Sigmoid colon (tissue), 7 donors: ENCODE measurements around the gene PATL2. TPM values are rescaled to one million over a fixed set of nuclear protein-coding genes. Genes with fewer than 3 reads are reported as not detected.
"Not testable (repeated sequence)": the region's sequence is repeated elsewhere in the genome, so short reads cannot be mapped to it uniquely, and the experiment has no call there.

Experiments
- DNase-seq: peaks from one replicate; pipeline ENCODE4 v3.0.0-alpha.2; 2019
- H3K27ac ChIP-seq, 4 donors: fragments of 200-600 bp; sonication (generic); one replicate each; pipeline ENCODE4 v1.5.1; 2016 to 2019; ENCODE audit warnings: mild to moderate bottlenecking in 1 of 4
- H3K27me3 ChIP-seq, 3 donors: fragments of 200-600 bp; sonication (generic); one replicate each; pipeline ENCODE4 v1.5.1; 2019; ENCODE audit warnings: mild to moderate bottlenecking in 1 of 3
- H3K36me3 ChIP-seq, 4 donors: fragments of 200-600 bp; sonication (generic); one replicate each; pipeline ENCODE4 v1.5.1; 2016 to 2019
- H3K4me1 ChIP-seq, 4 donors: fragments of 200-600 bp; sonication (generic); one replicate each; pipeline ENCODE4 v1.5.1; 2017 to 2019
- H3K4me3 ChIP-seq, 4 donors: fragments of 200-600 bp; sonication (generic); one replicate each; pipeline ENCODE4 v1.5.1; 2017 to 2019; ENCODE audit warnings: mild to moderate bottlenecking in 2 of 4, moderate library complexity in 1 of 4
- H3K9me3 ChIP-seq, 4 donors: fragments of 200-600 bp in 3 of 4; sonication (generic) in 3 of 4; one replicate each; pipeline versions ENCODE4 v1.5.1 to v1.6.1; 2013 to 2019
- CTCF ChIP-seq, 4 experiments: fragments of 450-650 bp in 3 of 4; fragments of 200-600 bp in 1 of 4; IDR thresholded peaks; one replicate each; pipeline ENCODE4 v1.5.1; 2016 to 2019; ENCODE audit warnings: antibody characterized with exemption in 4 of 4, mild to moderate bottlenecking in 3 of 4, moderate library complexity in 2 of 4
- EP300 ChIP-seq, 4 donors: sonication (generic); formaldehyde crosslinking; IDR thresholded peaks; one replicate each; pipeline ENCODE4 v1.6.1; 2017; ENCODE audit warnings: antibody characterized with exemption in 4 of 4
- POLR2A ChIP-seq, 2 donors: fragments of 450-650 bp; IDR thresholded peaks; one replicate each; pipeline ENCODE4 v1.6.1; 2016; ENCODE audit warnings: antibody characterized with exemption in 2 of 2, mild to moderate bottlenecking in 2 of 2, moderate library complexity in 2 of 2
- POLR2AphosphoS5 ChIP-seq, 4 donors: sonication (generic); formaldehyde crosslinking; IDR thresholded peaks; one replicate each; pipeline ENCODE4 v1.6.1; 2017; ENCODE audit warnings: antibody characterized with exemption in 4 of 4
- WGBS, 2 donors: extraction: QIAGEN DNeasy Blood & Tissue Kit; methylation state at CpG; one replicate each; pipeline ENCODE4 v1.1.7; 2013; 5-methylcytosine and 5-hydroxymethylcytosine counted together
- intact Hi-C: fragments of 100-400 bp; cut with DNase I; formaldehyde crosslinking; loops from one replicate; pipeline ENCODE4 v1.15.1; 2023
- polyA plus RNA-seq, 3 donors: library from polyadenylated mRNA; stranded (reverse); fragments of 200-250 nt; gene quantifications; one replicate each; pipeline ENCODE4 v1.2.3, GENCODE V29; 2013
- total RNA-seq, 4 donors: library from RNA; depleted of rRNA; stranded (reverse); fragments of >200 nt; gene quantifications; one replicate each; pipeline ENCODE4 v1.1.0, GENCODE V29; 2016
- donor health status: healthy with polysubstance abuse.
- donor health status: Bipolar disorder and iron deficiency.
- donor health status: healthy.

The PATL2 gene
- total and polyA plus RNA-seq, 7 donors, result 0.41 to 8.1 (median 0.91) TPM; not detected in 1

DNA sequence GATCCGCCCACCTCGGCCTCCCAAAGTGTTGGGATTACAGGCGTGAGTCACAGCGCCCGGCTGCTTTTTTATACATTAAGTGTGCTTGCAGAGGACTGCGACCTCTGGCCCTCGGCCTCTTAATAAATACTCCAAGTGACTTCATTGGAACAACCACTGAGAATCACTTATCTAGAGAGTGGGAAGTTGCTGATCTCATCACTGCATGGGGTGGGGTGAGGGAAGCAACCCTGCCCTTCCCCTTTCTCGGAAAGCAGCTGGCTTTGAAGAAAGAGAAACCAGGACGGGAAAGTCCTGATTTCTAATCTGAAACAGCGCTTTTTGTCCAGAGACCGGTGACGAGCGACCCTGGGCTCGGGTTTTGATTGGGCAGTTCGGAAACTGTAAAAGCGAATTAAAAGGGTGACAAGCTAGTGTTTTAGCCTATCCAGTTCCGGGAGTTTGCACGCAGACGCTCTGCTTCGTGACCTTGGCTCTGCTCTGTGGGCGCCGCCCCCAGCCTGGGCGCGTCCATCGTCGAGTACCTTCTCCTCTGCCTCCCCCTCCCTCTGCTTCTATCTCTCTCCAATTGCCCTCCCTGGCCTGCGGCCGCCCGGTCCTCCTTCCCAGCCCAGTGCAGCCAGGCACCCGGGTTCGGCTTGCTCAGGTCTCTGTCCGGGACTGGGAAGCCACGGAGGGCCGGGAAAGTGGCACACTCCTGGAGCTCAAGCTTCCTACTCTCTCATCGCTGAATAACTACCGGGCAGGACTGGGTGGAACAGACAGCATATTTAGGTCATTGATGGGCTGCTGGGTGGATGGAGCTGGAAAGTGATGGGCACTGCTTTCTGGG is 17.7 kb upstream of the PATL2 start:
- TF ChIP-seq EP300 (IDR thresholded peaks at IDR 0.05) (peak in 3 of 4 donors; percentile 53 to 81 (median 65)), POLR2AphosphoS5 (IDR thresholded peaks at IDR 0.05) (peak; percentile 95 to 97 (median 97)), POLR2A (IDR thresholded peaks at IDR 0.05) (peak; percentile 87 to 95), CTCF (IDR thresholded peaks at IDR 0.05) (no peak)
- H3K4me1 ChIP-seq, result peaks cover 0 to 39% (median 33%) of the 10 kb centered on the region in 4 donors
- peak; percentile 98 for DNase-seq
- peak overlapping the region; percentile 95 to 99 (median 98) for H3K27ac ChIP-seq
- H3K36me3 ChIP-seq, result peaks cover 0 to 11% (median 0%) of the 10 kb centered on the region in 4 donors
- peak overlapping the region; percentile 53 to 90 (median 77) for H3K4me3 ChIP-seq
- no peaks in the 10 kb centered on the region for H3K27me3 ChIP-seq
- no peaks in the 10 kb centered on the region for H3K9me3 ChIP-seq
- intact Hi-C loops, result loop anchor here (2.0 to 10.0 kb wide), 3 partner anchors 16 to 304 kb away; partner anchors contain the start of genes CTDSPL2 and SPG11
- 0 to 1% methylated on average over 36 of the region's 36 CpGs for WGBS, 2 donors

GRCh38 chr15:44728232-44728575 is 17.1 kb upstream of the PATL2 start:
- H3K4me1 ChIP-seq, result peaks cover 0 to 39% (median 33%) of the 10 kb centered on the region in 4 donors
- 56 to 62% methylated on average over 5 of the region's 5 CpGs for WGBS, 2 donors
- intact Hi-C loops, result loop anchor here (2.0 to 10.0 kb wide), 3 partner anchors 15 to 303 kb away; partner anchors contain the start of genes CTDSPL2 and SPG11

GRCh38 chr15:44727485-44728231 is 16.5 kb upstream of the PATL2 start:
- H3K36me3 ChIP-seq, result peaks cover 0 to 11% (median 0%) of the 10 kb centered on the region in 4 donors
- no peaks in the 10 kb centered on the region for H3K9me3 ChIP-seq
- intact Hi-C loops, result loop anchor here (2.0 to 10.0 kb wide), 3 partner anchors 15 to 303 kb away; partner anchors contain the start of genes CTDSPL2 and SPG11
- peaks cover 0 to 39% (median 33%) of the 10 kb centered on the region in 4 donors for H3K4me1 ChIP-seq
- DNase-seq, result no peak
- TF ChIP-seq POLR2A (IDR thresholded peaks at IDR 0.05), result no peak
- no peak for TF ChIP-seq POLR2AphosphoS5 (IDR thresholded peaks at IDR 0.05)
- TF ChIP-seq EP300 (IDR thresholded peaks at IDR 0.05), result no peak
- TF ChIP-seq CTCF (IDR thresholded peaks at IDR 0.05), result no peak
- 83 to 89% methylated on average over 6 of the region's 6 CpGs for WGBS, 2 donors
- peak overlapping the region in 2 of 4 donors; percentile 73 to 90 for H3K4me3 ChIP-seq
- peak overlapping the region; percentile 95 to 99 (median 98) for H3K27ac ChIP-seq
- no peaks in the 10 kb centered on the region for H3K27me3 ChIP-seq

More at GRCh38 chr15:44728232-44728575, 17.1 kb upstream of the PATL2 start:
- H3K4me3 ChIP-seq, result peak overlapping the region; percentile 53 to 90 (median 77)
- H3K27ac ChIP-seq, result peak overlapping the region; percentile 95 to 99 (median 98)
- H3K36me3 ChIP-seq, result peaks cover 0 to 11% (median 0%) of the 10 kb centered on the region in 4 donors
- H3K27me3 ChIP-seq, DNase-seq, H3K9me3 ChIP-seq: not testable (repeated sequence)

GRCh38 chr15:44726568-44727484 is 15.7 kb upstream of the PATL2 start:
- 17 to 18% methylated on average over 5 of the region's 5 CpGs for WGBS, 2 donors
- peak; percentile 73 for DNase-seq
- no peaks in the 10 kb centered on the region for H3K9me3 ChIP-seq
- H3K4me1 ChIP-seq, result peaks cover 0 to 39% (median 33%) of the 10 kb centered on the region in 4 donors
- peak overlapping the region; percentile 95 to 99 (median 98) for H3K27ac ChIP-seq
- peaks cover 0 to 5% (median 0%) of the 10 kb centered on the region in 4 donors for H3K36me3 ChIP-seq
- TF ChIP-seq EP300 (IDR thresholded peaks at IDR 0.05), result no peak
- TF ChIP-seq POLR2AphosphoS5 (IDR thresholded peaks at IDR 0.05), result peak in 3 of 4 donors; percentile 59 to 76 (median 65)
- peak overlapping the region in 1 of 4 donors; percentile 14 for H3K4me3 ChIP-seq
- intact Hi-C loops, result loop anchor here (10.0 kb wide), 1 partner anchor 302 kb away; the partner anchor contains the start of gene CTDSPL2
- H3K27me3 ChIP-seq, result no peaks in the 10 kb centered on the region

- intact Hi-C loops, result loop anchor here (10.0 kb wide), 1 partner anchor 301 kb away; the partner anchor contains the start of gene CTDSPL2
Measured at GRCh38 chr15:44726136-44726535, 15.0 kb upstream of the PATL2 start.

More at GRCh38 chr15:44726136-44726535, 15.0 kb upstream of the PATL2 start:
- no peak for TF ChIP-seq CTCF (IDR thresholded peaks at IDR 0.05)
- Histone ChIP-seq H3K9me3 (no peaks in the 10 kb centered on the region), H3K4me3 (peak overlapping the region in 1 of 4 donors; percentile 14), H3K27me3 (no peaks in the 10 kb centered on the region), H3K36me3 (no peaks in the 10 kb centered on the region), H3K27ac (peak overlapping the region; percentile 95 to 99 (median 98)), H3K4me1 (peaks cover 0 to 39% (median 33%) of the 10 kb centered on the region in 4 donors)
- no peak for DNase-seq
- 43 to 66% methylated on average over 7 of the region's 7 CpGs for WGBS, 2 donors
